Measurements from ENCODE around the gene ZNF436.
"Not testable (repeated sequence)": the region's sequence is repeated elsewhere in the genome, so short reads cannot be mapped to it uniquely, and the experiment has no call there.

Gene ZNF436

GRCh38 chr1:23383577-23384311 is 14.1 kb upstream of the ZNF436 start:
- DNase-seq (ENCODE audit: low read depth) = no peak
- no peak for TF ChIP-seq CTCF (conservative IDR thresholded peaks at IDR 0.05; ENCODE audit: low read length)
- no peak overlapping the region for H3K4me3 ChIP-seq (ENCODE audit: low read length)

DNA sequence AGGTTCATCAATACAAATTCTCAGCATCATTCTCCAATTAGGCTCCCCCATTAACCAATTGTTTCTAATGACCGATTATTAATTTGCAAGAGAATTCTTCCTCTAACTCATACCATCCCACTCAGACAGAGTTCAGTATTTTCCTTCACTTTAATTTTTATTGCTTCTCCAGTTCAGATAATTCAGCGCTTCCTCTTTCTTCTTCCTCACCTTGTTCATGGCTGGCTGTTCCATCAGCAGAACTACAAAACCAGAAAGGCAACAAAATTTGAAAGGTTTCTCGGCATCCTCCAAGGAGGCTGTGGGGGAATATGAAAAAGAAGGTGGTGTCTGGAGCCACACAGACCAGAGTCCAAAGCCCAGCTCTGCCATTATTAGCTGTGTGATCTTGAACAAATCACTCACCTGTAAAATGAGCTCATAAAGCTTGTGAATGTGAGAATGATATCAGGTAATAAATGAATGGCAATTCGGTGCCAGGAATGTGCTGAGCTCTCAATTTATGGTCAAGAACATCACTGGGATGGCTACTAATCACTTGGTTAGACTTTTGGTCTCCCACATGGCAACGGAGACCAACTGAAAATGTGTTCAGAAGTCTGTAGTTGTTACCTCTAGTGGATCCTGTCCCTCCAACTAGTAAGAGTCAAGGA is 11.7 kb upstream of the ZNF436 start:
- no peak for TF ChIP-seq CTCF (conservative IDR thresholded peaks at IDR 0.05; ENCODE audit: low read length)
- H3K4me3 ChIP-seq (ENCODE audit: low read length) = no peak overlapping the region
- DNase-seq (ENCODE audit: low read depth) = no peak

- DNase-seq (ENCODE audit: low read depth) = peak; percentile 69
- H3K4me3 ChIP-seq (ENCODE audit: low read length) = no peak overlapping the region
- TF ChIP-seq CTCF (conservative IDR thresholded peaks at IDR 0.05; ENCODE audit: low read length) = no peak
Observed at GRCh38 chr1:23380719-23381118, 11.1 kb upstream of the ZNF436 start.

DNA sequence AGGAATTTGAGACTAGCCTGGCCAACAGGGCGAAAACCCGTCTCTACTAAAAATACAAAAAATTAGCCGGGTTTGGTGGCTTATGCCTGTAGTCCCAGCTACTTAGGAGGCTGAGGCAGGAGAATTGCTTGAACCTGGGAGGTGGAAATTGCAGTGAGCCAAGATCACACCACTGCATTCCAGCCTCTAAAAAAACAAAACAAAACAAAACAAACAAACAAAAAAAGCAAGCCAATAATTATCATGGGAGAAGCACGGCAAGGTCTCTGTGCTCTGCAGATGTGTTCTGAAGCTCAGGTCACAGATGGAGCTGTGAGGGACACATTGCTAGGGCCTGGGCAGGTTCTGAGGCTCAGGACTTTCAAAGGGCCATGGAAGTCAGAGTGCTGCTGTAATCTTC is 10.6 kb upstream of the ZNF436 start:
- not testable (repeated sequence) for DNase-seq (ENCODE audit: low read depth); H3K4me3 ChIP-seq (ENCODE audit: low read length)

GRCh38 chr1:23376890-23377811 is 7.5 kb upstream of the ZNF436 start:
- no peak overlapping the region for H3K4me3 ChIP-seq (ENCODE audit: low read length)
- TF ChIP-seq CTCF (conservative IDR thresholded peaks at IDR 0.05; ENCODE audit: low read length) = no peak
- peak; percentile 85 for DNase-seq (ENCODE audit: low read depth)

DNA sequence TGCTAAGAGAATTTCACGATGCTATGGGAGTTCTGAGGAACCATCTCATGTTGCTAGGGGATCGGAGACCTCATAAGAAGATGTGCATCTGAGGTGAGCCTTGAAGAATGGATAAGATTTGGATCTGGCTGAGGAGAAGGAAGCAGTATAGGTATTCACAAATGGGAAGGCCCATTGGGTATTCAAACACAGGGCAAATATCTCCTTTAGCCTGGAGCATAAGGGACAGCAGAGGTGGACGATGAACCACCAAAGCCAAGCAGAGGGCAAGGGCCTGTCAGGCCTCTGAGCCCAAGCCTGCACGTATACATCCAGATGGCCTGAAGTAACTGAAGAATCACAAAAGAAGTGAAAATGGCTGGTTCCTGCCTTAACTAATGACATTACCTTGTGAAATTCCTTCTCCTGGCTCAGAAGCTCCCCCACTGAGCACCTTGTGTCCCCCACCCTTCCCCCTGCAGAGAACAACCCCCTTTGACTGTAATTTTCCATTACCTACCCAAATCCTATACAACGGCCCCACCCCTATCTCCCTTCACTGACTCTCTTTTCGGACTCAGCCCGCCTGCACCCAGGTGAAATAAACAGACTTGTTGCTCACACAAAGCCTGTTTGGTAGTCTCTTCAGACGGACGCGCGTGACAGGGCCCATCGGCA is 4.6 kb upstream of the ZNF436 start:
- H3K4me3 ChIP-seq (ENCODE audit: low read length); DNase-seq (ENCODE audit: low read depth): not testable (repeated sequence)

DNA sequence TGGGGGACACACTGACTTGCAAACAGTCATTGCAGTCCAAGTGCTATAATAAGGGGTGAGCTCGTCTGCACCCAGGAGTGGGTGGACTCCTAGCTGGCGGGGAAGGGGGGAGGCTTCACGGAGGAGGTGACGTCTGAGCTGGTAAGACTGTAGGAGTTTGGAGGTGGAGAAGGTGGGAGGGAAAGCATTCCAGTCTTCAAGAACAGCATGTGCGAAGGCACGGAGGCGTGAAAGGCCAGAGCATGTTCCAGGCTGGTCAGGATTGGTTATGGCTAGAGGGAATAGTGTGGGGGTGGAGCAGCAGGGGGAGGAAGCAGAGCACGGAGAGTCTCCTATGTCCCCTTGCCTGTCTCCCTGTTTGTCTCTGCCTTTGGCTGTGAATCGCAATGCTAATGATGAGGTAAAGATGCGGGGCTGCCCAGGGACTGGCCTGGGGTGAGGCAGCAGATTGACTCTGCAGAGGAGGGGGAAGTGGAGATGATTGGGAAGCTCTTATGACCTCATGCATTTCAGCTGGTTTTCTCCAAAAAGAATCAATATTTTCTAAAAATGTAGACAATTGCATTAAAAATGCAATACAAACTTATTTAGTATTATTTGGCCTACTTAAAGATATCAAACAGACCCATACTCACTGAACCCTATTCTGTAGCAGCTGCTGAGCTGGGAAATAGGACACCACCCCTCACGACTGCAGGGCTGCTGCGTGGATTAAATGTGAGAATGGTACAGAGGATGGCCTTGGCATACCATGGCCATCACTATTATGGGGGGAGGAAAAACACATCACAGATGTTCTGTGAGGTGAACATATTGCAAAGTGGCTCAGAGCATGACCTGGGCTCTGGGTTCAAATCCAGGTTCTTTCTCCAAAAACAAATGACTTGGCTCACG is 2.6 kb upstream of the ZNF436 start:
- H3K4me3 ChIP-seq (ENCODE audit: low read length) = no peak overlapping the region
- DNase-seq (ENCODE audit: low read depth) = no peak
- no peak for TF ChIP-seq CTCF (conservative IDR thresholded peaks at IDR 0.05; ENCODE audit: low read length)

Data from AG10803 (cell line).